ENCODE results near the gene PTGES3. TPM values are rescaled to one million over a fixed set of nuclear protein-coding genes. Genes with fewer than 3 reads are reported as not detected.
A peak's percentile ranks its signal among the peaks of the same experiment; 100 is the strongest.

Gene PTGES3
- total RNA-seq, 4 donors from 2014 or later = 73.5 to 115 (median 104) TPM

DNA sequence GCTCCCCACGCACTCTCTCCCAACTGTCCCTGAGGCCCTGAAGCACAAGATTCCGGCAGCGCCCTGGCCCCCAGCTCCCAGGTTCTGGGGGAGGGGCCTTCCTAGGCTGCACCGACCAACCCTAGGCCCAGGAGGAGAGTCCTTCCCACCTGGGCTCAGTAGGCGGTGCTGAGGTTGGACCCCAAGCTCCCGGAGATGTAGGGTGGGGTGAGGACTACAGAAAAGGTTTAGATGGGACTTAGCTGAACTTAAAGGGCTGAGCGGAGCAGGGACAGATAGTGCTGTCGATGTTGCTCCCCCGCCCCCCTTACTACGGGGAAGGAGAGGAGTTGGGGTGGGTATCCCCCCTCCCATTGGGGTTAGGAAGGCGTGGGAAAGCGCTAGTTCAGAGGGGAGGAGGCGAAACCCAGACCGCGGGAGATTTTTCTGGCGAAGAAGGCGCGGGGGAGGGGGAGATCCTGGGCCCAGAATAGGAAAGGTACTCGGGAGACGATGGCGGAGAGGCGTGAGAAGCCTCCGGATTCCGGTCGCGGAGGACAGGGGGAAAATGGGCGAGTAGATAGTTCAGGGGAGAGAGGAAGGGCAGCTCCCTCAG is 53.7 kb downstream of the PTGES3 start:
- H3K27me3 ChIP-seq = no peaks in the 10 kb centered on the region
- 0 to 2% methylated on average over 16 to 21 of the region's 27 CpGs for WGBS, 2 donors (ENCODE audit: low coverage in 1 of 2)

DNA sequence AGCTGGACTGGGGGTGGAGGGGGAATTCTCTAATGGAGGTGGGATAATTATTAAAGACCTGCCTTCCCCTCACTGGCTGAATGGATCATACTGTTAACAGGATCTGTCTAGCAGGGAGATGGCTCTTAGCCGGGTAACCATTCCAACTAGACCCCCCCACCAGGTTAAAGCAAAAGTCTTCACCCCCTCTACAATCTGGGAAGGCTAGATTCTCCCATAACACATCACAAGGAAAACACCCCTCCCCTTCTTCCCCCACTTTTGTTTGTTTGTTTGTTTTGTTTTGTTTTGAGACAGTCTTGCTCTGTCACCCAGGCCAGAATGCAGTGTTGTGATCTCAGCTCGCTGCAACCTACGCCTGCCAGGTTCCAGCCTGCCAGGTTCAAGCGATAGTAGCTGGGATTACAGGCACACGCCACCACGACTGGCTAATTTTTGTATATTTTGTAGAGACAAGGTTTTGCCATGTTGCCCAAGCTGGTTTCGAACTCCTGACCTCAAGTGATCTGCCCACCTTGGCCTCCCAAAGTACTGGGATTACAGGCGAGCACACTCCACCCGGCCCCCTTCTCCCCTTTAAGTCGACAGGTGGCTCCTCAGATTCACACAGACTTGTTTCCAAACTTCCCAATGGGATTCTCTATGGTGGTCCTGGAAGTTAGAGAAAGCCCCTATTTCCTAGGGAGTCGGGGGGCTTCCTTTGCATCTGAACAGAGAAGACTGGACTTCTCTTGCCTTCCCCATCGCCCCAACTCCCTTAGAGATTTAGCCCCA is 54.4 kb downstream of the PTGES3 start:
- H3K27ac ChIP-seq = peak overlapping the region in 3 of 4 donors; percentile 91 to 98 (median 96)
- peaks cover 0 to 12% of the 10 kb centered on the region in 2 donors for H3K36me3 ChIP-seq
- TF ChIP-seq POLR2A (IDR thresholded peaks at IDR 0.05) = no peak
- TF ChIP-seq, protein P1, sequence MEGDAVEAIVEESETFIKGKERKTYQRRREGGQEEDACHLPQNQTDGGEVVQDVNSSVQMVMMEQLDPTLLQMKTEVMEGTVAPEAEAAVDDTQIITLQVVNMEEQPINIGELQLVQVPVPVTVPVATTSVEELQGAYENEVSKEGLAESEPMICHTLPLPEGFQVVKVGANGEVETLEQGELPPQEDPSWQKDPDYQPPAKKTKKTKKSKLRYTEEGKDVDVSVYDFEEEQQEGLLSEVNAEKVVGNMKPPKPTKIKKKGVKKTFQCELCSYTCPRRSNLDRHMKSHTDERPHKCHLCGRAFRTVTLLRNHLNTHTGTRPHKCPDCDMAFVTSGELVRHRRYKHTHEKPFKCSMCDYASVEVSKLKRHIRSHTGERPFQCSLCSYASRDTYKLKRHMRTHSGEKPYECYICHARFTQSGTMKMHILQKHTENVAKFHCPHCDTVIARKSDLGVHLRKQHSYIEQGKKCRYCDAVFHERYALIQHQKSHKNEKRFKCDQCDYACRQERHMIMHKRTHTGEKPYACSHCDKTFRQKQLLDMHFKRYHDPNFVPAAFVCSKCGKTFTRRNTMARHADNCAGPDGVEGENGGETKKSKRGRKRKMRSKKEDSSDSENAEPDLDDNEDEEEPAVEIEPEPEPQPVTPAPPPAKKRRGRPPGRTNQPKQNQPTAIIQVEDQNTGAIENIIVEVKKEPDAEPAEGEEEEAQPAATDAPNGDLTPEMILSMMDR (IDR thresholded peaks at IDR 0.05) = no peak
- TF ChIP-seq POLR2AphosphoS5 (IDR thresholded peaks at IDR 0.05) = no peak
- no peak for TF ChIP-seq EP300 (IDR thresholded peaks at IDR 0.05)
- no peaks in the 10 kb centered on the region for H3K27me3 ChIP-seq
- no peak for ATAC-seq
- 34 to 48% methylated on average over 7 to 10 of the region's 12 CpGs for WGBS, 2 donors (ENCODE audit: low coverage in 1 of 2)
- no peaks in the 10 kb centered on the region for H3K9me3 ChIP-seq
- H3K4me3 ChIP-seq = peak overlapping the region; percentile 65 to 83
- H3K4me1 ChIP-seq = peaks cover 9 to 72% (median 41%) of the 10 kb centered on the region in 3 donors

More for the DNA sequence above, 53.7 kb downstream of the PTGES3 start:
- no peak for ATAC-seq
- TF ChIP-seq EP300 (IDR thresholded peaks at IDR 0.05) (no peak), POLR2AphosphoS5 (IDR thresholded peaks at IDR 0.05) (no peak), POLR2A (IDR thresholded peaks at IDR 0.05) (no peak)
- TF ChIP-seq, protein P1 (IDR thresholded peaks at IDR 0.05) = no peak
- Histone ChIP-seq H3K4me3 (peak overlapping the region; percentile 65 to 83), H3K4me1 (peaks cover 9 to 70% (median 41%) of the 10 kb centered on the region in 3 donors), H3K27ac (peak overlapping the region; percentile 90 to 98 (median 94)), H3K9me3 (no peaks in the 10 kb centered on the region), H3K36me3 (peaks cover 0 to 18% of the 10 kb centered on the region in 2 donors)

DNA sequence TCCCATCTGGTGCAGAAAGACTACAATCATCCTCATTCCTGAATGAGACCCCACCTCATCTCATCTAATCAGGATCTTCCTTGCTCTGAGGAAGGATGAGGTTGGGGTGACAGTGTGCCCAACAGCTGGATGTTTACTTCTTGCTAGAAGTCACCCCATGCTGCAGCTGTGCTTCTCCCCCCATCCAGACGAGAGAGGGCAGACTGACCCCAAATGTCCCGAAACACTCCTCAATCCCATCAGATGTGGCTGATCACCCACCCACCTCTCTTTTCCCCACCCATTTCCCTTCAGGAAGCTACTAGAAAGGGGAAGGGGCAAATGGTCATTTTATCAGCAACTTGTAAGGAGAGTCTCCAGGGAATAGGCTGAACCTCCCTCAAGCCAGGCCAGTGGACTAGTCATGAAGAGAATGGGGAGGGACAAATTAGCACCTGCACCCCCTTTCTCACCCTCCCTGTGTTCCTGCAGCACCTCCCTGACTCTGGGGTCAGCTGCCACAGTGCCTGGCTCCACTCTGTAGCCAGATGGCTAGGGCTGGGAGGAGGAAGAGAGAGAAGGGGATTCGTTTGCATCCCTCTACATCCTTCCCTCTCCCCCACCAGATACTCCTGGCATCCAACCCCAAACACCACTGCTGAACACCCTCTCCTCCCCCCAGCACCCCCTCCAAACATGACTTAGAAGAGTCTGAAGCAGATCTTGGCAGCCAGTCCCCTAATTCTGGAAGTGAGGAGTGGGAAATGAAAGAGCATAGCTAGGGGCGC is 55.2 kb downstream of the PTGES3 start:
- Histone ChIP-seq H3K27me3 (no peaks in the 10 kb centered on the region), H3K36me3 (peaks cover 0 to 4% of the 10 kb centered on the region in 2 donors), H3K4me3 (peak overlapping the region; percentile 15 to 65), H3K4me1 (peaks cover 9 to 72% (median 45%) of the 10 kb centered on the region in 3 donors), H3K27ac (peak overlapping the region in 3 of 4 donors; percentile 78 to 96 (median 91)), H3K9me3 (no peaks in the 10 kb centered on the region)
- 14 to 29% methylated on average over 2 to 3 of the region's 4 CpGs for WGBS, 2 donors (ENCODE audit: low coverage in 1 of 2)
- TF ChIP-seq POLR2A (IDR thresholded peaks at IDR 0.05) (no peak), POLR2AphosphoS5 (IDR thresholded peaks at IDR 0.05) (no peak), EP300 (IDR thresholded peaks at IDR 0.05) (no peak)
- TF ChIP-seq, protein P1 (IDR thresholded peaks at IDR 0.05) = no peak
- no peak for ATAC-seq

DNA sequence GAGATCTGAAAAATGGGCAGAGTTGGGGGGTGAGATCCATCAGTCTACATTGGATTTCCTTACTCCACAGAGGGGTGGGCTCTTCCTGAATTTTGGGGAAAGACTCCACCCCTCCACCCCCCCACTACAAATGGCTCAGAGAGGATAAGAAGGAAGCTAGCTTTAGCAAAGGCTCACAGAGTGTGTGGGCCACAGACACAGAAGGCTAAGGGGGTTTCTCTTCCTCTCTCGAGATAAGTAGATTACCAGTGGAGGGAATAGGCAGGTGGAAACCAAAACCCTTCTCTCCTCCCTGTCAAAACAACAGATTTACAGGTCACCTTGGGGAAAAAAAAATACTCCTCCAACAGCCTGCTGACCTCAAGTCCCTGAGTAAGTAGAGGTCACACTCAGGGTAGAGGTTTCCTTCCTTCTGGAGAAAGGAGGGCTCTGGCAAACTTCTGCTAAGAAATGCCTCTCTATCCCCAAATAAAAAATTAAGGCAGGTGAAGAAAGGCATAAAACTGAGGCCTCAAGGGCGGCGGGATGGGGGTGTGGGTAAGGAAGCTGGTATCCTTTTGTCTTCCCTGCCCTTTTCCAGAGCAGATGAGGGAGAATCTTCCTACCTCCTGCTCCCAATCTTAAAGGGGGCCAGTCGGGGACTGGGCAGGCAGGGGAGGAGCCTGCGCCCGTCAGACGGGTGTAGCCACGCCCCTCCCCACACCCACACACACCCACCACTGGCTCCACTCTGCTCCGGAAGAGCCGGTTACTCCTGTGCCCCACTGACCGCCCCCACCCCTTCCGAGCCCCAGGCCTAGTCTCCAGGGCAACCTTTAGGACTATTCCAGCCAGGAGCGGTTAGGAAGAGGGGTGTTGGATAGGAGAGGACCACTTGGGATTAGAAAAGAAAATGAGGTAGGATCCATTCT is 56.0 kb downstream of the PTGES3 start:
- H3K27me3 ChIP-seq = no peaks in the 10 kb centered on the region
- peak overlapping the region; percentile 24 to 96 (median 84) for H3K27ac ChIP-seq
- H3K9me3 ChIP-seq = no peaks in the 10 kb centered on the region
- TF ChIP-seq, protein P1 (IDR thresholded peaks at IDR 0.05) = no peak
- 0 to 4% methylated on average over 3 to 8 of the region's 13 CpGs for WGBS, 2 donors (ENCODE audit: low coverage in 1 of 2)
- ATAC-seq = peak; percentile 18
- H3K36me3 ChIP-seq = peaks cover 0 to 5% of the 10 kb centered on the region in 2 donors
- H3K4me3 ChIP-seq = peak overlapping the region; percentile 15 to 65
- H3K4me1 ChIP-seq = peaks cover 9 to 72% (median 45%) of the 10 kb centered on the region in 3 donors
